Stimulated activated CD4-positive, alpha-beta T cell treated with anti-CD3 and anti-CD28 coated beads, Interleukin-4, amount 100 ng/mL, for 4 hours (primary cell): ENCODE results near the gene TRAF7.
A peak's percentile ranks its signal among the peaks of the same experiment; 100 is the strongest.
"Not testable (repeated sequence)": the region's sequence is repeated elsewhere in the genome, so short reads cannot be mapped to it uniquely, and the experiment has no call there.

ENCODE experiments used
- DNase-seq, 2 experiments: peaks; one replicate each; pipeline ENCODE4 v3.0.0-alpha.2; 2020

TRAF7 gene

DNA sequence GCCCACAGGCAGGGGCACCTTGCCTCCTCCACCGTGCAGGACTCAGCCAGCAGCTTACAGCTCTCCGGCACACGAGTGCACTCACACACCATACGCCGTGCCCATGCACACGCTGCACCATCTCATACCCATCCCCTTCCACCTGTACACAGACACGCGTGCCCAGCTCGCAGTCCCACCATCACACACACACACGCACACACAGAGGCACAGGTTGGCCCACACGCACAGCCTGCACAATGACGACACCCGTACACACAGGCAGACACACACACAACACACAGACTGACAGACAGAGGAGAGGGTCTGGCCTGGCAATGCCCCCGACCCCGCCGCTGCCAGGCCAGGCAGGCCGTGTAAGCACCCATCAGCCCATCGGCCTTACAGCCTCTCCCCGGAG, 28.8 kb downstream of the TRAF7 start:
- DNase-seq, result no peak

DNA sequence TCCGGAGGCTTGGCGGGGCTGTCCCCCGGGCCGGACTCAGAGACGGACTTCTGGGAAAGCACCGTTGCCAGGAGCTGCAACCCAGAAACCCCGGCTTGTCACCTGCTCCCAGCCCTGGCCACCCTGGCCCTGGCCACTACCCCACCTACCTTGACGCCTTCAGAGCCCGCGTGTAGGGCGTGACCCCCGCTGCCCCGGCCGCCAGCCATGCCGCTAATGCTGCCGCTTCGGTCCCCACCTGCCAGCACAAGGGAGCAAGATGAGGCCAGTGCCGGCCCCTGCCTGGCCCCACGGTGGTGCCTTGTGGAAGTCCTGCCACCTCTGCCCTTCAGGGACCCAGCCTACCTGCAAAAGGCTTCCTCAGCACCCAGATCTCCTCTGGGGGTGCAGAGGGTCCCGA, 29.4 kb downstream of the TRAF7 start:
- DNase-seq, result no peak

DNA sequence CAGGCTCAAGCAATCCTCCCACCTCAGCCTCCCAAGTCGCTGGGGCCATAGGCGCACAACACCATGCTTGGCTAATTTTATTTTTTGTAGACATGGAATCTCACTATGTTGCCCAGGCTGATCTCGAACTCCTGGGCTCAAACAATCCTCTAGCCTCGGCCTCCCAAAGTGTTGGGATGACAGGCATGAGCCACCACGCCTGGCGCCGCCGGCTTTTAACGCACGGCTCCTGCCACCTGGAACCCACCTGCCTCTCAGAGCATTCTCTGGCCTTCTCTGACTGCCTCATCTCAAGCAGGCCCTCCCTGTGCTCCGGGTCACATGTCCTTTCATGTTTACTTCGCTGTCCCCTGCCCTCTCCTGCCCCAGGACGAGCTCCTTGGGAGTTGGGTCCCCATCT, 30.5 kb downstream of the TRAF7 start:
- no peak for DNase-seq

DNA sequence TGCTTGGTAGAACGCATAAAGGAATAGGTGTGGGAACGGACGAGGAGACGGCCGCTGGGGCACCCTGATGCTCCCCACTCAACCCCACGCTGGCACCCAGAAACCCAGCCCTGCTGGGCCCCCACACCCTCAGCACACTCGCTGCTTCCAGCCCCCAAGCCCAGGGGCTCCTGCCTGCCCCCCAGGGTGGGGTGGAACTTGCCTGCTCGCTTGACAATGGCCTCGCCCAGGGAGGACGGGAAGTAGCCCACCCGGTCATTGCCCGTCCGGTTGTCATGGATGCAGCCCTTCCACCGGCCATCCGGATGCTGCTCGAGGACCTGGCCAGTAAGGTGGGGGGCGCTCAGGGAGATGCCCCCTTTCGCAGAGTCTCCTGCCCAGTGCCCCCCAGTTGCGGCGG, 30.9 kb downstream of the TRAF7 start:
- no peak for DNase-seq

DNA sequence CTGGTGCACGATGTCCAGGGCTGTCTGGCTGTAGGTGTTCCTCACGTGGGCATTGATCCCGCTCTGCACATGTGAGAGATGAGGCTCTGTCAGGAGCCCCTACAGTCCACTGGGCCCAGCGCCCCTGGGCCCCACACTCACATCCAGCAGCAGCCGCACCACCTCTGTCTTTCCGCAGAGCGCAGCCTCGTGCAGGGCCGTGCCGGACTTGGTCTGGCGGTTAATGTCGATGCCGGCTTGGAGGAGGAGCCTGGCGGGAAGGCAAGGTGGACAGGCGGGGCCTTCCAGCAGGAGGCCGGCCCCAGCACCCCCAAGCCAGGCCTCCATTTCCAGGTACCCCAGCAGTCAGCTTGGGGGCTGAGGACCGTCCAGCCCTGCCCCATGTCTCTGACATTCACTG, 31.6 kb downstream of the TRAF7 start:
- no peak for DNase-seq

DNA sequence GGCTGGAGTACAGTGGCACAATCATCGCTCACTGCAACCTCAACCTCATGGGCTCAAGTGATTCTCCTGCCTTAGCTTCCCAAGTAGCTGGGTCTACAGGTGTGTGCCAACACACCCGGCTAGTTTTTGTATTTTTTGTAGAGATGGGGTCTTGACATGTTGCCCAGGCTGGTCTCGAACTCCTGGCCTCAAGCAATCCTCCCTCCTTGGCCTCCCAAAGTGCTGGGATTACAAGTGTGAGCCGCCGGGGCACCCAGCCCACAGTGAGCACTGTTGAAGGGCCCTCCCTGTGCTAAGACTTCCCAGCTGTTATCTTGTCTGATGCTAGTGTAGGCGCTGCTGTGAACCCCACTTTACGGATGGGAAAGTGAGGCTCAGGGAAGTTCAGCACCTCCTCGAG, 32.8 kb downstream of the TRAF7 start:
- DNase-seq, result no peak

DNA sequence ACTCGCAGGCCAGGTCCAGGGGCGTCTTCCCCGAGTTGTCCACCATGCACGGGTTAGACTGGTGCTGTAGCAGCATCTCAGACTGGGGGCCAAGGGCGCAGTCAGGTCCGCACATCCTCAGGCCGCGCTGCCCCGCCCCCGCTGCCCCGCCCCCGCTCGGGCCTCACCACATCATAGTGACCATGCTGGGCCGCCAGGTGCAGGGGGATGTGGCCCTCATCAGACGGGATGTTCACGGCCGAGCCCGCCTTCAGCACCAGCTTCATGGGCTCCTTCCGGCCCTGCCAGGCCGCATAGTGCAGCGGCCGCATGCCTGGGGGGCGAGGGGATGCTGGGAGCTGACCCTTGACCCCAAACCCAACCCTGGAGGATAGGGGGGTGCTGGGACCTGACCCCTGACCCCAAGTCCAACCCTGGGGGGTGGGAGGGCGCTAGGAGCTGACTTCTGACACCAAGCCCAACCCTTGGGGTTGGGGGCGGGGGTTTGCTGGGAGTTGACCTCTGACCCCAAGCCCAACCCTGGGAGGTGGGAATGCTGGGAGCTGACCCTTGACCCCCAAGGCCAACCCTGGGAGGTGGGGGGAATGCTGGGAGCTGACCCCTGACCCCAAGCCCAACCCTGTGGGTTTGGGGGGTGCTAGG, 33.8 kb downstream of the TRAF7 start:
- DNase-seq, result no peak

DNA sequence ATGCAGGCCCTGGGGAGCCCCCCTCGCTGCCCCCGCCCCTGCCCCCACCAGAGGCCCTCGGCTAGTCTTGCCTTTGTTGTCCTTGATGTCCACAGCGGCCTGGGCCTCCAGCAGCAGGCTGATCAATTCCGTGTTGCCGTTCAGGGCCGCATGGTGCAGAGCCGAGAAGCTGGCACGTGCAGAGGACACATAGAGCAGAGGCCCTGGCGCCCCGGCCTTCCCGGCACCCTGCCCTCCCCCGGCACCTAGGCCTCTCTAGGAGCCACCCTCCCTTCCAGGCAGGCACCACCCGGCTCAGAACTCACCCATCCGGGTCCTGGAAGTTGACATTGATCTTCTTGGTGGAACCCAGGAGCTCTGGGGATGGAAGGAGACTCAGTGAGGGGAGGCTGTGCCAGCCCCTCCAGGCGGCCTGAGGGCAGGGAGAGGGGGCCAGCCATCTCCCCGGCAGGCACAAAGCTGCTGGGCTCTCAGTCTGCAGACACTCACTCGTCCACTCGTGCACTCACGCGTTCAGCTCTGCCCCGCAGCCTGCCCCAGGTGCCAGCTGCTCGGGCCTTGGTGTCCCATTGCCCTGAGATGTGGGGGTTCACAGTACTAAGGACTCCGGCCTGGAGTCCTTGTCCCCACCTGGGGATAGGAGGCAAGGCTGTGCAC, 34.5 kb downstream of the TRAF7 start:
- DNase-seq, result no peak

DNA sequence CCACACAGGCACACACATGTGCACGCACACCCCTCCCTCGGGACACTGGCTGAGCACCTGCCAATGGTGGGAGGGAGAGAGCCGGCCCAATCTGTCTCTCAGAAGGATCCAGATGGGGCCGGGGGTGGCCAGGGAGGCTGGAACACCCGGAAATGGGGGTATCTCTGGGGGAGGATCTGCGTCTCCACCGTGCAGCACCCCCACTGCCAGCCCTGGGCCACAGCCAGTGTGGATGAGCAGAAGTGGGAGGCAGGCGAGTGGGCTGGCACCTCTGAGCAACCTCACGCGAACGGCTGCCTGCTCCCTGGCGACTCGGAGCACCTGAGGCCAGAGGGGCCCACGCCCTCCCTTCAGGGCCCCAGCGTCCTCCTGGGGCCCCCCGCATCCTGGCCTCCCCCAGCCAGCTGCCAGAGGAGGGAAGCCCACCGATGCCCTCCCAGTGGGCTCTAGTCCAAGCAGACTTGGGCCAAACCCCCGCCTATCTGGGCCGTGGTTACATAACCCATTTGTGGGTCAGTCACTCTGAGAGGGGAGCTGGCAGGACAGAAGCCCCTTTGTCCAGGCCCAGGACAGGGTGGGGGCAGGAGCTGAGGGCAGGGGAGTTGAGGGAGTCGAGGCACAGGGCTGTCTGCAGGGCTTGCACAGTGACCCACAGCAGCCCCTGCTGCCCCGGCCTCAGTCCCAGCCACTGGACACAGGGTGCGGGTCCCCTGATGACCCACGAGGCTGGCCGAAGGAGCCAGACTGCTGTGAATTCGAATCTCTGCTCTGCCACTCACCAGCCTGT, 35.3 kb downstream of the TRAF7 start:
- DNase-seq, result no peak

DNA sequence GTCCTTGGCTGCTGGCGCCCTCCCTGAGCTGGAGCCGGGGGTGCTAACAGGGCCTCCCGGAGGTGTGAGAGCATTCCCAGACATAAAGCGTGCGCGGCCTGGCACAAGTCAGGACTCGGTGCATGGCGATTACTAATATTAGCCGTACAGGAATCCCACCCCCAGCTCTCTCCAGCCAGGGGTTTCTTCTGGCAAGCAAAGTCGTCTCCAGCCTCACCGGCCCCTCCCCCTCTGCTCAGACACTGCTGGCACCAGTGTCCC, 35.8 kb downstream of the TRAF7 start:
- no peak for DNase-seq

DNA sequence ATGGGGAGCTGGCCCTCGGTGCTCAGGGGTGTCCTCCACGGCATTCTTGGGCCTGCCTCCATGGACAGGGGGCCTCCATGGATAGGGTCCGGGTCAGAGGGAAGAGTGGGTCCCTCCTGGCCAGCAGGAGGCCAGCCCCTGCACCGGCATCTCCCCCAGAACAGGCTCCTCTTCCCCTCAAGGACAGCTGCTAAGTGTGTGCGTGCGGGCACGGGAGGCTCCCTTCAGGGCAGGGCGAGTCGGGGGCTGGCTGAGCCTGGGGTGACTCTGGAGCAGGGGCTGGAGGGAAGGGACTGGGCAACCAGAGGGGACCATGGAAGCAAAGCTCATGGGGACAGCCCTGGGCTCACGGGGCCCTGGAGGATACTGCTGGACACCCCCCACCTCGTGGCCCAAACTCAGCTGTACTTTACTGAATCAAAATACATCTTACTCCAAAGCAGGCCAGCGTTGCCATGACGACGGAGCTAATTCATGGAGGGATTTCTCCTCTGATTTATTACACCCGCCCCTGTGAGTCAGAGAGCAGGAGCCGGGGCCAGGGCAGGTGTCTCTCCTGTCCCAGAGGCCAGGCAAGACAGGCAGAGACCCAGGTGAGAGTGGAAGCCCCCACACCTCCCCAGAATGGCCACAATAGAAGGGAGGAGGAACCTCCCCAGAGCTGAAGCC, 38.7 kb downstream of the TRAF7 start:
- no peak for DNase-seq

DNA sequence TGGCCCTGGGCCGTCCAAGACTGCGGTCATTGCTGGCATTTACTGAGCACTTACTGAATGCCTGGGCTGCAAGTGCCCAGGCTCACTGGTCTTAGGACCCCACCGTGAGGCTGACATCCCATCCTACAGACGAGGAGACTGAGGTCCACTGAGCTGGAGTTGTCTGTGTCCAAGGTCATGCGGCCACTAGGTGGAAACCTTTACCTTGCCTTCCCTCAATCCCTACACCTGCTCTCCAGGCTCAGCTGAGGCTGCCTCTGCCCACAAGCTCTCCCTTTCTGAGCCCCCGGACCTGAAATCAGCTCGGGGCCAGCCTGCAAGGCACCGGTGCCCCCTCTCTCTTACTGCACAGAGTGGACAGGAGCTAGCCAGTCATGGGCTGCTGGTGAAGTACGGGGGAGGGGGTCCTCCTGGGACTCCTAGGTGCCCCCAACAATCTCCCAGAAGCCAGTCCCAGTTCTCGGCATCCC, 39.3 kb downstream of the TRAF7 start:
- DNase-seq, result peak in 1 of 2 experiments; percentile 48

DNA sequence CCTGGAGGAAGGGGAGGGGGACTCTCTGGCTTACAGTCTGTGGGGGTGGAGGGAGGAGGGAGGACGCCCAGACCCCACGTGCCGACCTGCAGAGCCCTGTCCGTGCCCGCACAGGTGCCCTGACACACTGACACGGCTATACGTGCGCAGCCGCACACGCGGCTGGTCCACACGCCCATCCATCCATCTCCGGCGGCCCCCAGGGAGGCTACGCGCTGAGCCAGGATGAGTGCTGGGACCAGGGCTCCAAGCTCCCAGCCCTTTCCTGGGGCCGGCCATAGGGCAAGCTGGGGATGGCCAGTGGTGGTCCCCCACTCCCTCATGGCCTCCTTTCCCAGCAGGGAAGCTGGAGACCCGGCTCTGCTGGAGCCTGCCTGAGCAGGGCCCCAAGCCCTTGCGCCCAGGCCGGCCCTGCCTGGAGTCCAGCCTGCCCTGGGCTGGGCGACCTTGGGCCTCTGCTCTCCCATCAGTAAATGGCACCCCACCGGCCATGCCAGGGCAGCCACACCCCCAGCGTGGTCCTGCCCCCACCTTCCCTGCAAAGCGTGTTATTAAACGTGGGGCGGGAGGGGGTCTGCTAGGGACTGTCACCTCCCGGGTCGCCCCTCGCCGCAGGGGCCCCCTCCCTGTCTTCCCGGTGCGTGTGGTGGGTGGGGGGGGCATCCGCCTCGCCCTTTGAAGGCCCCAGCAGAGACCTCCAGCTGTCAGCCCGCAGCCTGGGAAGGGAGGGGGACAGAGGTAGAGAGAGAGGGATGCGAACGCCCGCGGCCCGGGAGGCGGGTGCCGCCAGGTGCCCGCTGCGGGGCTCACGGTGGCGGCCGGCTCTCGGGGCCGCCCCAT, 40.0 kb downstream of the TRAF7 start:
- no peak for DNase-seq

DNA sequence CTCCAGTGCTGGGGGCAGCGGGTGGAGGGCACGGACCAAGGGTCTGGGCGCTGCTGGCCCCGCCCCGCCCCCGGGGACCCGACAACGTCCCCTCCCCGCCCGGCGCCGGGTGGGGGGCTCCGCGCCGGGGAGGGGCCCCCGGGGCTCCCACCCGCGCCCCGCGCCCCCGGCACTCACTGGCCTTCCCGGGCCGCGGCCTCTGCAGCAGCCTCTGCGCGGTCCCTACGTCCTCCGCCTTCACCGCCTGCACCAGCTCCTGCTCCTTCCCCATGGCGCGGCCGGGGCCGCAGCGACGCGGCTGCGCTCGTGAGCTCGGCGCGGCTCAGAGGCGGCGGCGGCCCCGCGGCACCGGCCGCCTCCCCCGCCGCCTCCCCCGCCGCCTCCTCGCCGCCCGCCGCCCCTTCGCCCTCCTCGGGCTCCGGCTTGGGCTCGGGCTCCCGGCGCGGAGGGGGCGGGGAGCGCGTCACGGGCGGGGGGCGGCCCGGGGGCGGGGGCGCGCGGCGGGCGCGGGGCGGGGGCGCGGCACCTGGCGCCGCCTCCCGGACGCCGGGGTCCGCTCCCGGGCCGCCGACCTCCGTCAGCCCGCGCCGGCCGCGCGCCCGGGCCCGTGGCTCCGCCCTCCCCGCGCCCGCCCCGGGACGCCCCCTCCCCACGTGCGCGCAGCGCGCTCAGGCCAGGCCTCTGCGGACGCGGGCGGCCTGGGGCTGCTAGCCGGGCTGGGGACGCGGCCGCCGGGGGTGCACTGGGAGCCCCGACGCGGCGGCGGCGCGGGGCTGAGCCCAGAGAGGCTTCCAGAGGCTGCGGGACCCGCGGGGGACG, 40.8 kb downstream of the TRAF7 start, which contains the start of gene CASKIN1:
CASKIN1 (minus strand) TSS at position 444 of the 819 bp plus-strand sequence; CDS start at position 271, 173 bp downstream.
- no peak for DNase-seq

DNA sequence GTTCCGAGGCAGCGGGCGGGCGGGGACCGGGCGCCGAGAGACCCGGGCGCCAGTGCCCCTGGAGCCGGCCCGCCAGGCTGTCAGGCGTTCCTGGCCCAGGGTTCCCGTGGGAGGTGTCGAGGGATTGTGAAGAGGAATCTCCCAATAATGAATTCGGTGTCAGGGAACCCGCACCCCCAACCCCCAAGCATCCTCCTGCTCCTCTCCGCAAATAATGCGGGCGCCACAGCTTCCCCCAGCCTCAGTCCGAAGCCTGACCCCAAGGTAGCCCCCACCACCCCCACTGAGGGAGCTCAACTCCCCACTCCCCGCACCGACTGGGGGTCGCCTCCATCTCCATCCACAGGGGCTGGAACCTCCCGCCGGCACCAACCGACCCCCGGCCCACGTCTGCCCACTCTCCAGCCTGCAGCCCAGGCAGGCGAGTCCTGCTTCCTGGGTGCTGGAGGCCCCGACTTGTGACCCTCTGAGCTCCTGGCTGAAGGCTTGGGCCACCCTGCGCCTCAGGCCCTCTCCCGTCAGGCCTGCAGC, 41.5 kb downstream of the TRAF7 start:
- no peak for DNase-seq

DNA sequence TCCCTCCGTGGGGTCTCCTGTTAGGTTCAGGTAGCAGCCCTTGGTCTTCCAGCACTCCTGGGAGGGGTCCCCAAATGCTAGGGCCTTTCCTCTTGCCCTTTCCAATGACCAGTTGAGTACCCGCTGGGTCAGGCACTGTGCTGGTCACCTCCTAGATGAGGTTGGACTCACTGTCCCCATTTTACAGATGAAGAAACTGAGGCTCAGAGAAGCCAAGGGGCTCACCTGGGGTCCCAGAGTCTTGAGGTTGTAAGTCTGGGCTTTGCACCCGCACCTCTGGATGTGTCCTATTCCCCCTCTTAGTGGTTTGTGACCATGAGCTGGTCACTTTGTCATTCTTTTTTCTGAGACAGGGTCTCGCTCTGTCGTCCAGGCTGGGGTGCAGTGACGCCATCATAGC, 42.2 kb downstream of the TRAF7 start:
- no peak for DNase-seq

DNA sequence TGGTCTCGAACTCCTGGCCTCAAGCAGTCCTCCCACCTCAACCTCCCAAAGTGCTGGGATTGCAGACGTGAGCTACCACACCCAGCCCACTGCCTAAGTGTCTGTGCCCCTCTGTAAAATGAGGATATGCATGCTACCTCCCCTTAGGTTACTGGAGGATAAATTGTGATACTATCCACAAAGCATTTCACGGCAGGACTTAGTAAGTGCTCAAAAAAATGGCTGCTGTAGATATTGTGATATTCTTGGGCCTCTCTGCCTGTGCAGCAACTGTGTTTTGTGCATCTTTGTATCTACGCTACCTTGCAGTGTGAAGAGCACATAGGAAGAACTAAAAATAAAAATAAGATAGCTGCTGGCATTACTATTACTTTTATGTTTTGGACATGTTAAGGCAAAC, 42.7 kb downstream of the TRAF7 start:
- no peak for DNase-seq

DNA sequence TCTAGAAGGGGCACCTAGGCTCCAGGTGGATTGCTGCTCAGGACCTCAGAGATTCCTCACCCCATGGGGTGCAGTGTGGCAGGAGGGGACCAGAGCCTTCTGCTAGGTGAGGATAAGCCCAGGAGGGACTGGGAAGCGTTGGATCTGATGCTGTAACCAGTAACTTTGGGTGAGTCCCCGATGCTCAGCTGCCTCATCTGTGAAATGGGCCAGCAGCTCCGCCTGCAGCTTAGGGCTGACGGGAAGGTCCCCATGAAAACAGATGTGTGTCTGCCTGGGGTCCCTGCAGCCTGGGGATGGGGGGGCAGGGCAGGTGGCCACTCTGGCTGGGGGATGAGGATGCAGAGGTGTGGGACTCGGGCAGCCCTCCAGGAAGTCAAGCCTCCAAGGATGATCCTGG, 43.5 kb downstream of the TRAF7 start:
- DNase-seq, result no peak

DNA sequence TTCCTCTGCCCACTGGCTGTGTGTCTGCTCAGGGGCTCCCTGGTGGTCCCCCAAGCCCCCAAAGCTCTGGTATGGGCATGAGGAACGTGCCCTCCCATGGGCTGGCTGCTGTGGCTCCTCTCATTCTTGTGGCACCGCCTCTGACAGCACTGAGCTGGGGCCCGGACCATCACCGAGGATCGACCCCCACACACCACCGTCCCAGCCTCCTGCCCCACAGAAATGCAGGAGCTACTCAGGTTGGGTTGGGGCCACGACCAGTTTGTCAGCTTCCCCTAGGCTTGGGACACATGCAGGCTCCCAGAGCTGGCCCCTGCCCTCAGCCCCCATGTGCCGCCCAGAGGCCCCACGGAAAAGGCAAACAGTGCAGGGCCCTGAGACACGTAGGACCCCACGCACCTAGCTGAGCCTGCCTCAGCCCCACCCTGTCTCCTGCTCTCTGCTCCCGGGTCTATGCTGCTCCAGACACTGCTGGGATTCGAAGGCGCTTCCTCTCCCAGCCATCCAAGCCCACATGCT, 44.1 kb downstream of the TRAF7 start:
- no peak for DNase-seq

DNA sequence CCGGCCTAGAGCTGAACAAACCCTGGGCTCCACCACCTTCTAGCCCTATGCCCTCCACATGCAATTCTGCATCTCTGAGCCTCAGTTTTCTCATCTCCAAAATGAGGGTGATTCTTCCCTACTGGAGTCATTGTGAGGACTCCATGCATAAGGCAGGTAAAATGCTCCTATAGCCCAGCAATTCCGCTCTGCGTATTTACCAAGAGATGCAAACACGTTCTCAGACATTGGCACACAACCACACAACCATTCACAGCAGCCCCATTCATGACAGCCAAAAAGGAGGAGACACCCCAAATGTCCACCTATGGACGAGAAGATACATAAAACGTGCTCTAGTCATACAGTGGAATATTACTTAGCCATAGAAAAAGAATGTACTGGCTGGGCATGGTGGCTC, 44.7 kb downstream of the TRAF7 start:
- no peak for DNase-seq

DNA sequence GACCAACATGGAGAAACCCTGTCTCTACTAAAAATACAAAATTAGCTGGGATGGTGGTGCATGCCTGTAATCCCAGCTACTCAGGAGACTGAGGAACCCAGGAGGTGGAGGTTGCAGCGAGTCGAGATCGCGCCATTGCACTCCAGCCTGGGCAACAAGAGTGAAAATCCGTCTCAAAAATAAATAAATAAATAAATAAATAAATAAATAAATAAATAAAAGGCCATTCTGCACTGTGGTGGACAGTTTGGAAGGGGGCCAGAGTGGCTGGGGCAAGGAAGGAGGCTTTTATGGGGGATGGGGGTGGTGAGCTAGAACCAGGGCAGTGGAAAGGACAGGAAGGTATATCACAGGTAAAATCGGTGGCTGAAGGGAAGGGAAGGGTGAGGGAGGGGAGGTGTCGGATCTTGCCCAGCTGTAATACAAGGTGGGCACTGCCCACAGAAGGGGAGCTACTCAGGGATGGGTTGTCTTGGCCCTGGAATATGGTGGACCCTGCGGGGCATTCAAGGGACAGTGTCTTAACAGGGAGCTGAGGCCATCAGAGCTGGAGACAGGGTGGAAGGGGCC, 47.6 kb downstream of the TRAF7 start:
- DNase-seq, result not testable (repeated sequence)
